WTC11 (cell line): ENCODE measurements around the gene C9orf72. TPM values are rescaled to one million over a fixed set of nuclear protein-coding genes. Genes with fewer than 3 reads are reported as not detected.

Experiments
- ATAC-seq: fragments of 200-7000 bp; cut with Tn5 transposase; 2 replicates; pipeline ENCODE4 v1.10.0; 2021; ENCODE audit warnings: mild to moderate bottlenecking, moderate library complexity
- CTCF ChIA-PET: fragments of 300-600 bp; sonication (Branson Sonifier 250); formaldehyde crosslinking; loops from one replicate; lab custom pipeline; 2021; ENCODE audit warnings: antibody characterized with exemption; lab: Charles Lee
- POLR2A ChIA-PET: fragments of 350-600 bp; sonication (Branson Sonifier 250); formaldehyde crosslinking; loops from one replicate; lab custom pipeline; 2021; ENCODE audit warnings: antibody characterized with exemption; lab: Charles Lee
- DNase-seq: peaks from one replicate; pipeline ENCODE4 v3.0.0; 2021; ENCODE audit warnings: low spot score
- H3K27ac Mint-ChIP-seq: 2 replicates; pipeline ENCODE4 v1.8.0; 2021; ENCODE audit warnings: mixed read lengths
- H3K27me3 Mint-ChIP-seq: 2 replicates; pipeline ENCODE4 v1.8.0; 2021; ENCODE audit warnings: low read depth, mild to moderate bottlenecking, moderate library complexity, mixed read lengths
- H3K36me3 Mint-ChIP-seq: 2 replicates; pipeline ENCODE4 v1.8.0; 2021; ENCODE audit warnings: mixed read lengths
- H3K4me1 Mint-ChIP-seq: 2 replicates; pipeline ENCODE4 v1.8.0; 2022; ENCODE audit warnings: mixed read lengths
- H3K4me3 Mint-ChIP-seq: 2 replicates; pipeline ENCODE4 v1.8.0; 2021; ENCODE audit warnings: mild to moderate bottlenecking, moderate library complexity, mixed read lengths
- H3K9me3 Mint-ChIP-seq: 2 replicates; pipeline ENCODE4 v1.8.0; 2021; ENCODE audit warnings: mixed read lengths
- ARID4B ChIP-seq: sonication (generic); formaldehyde crosslinking; IDR thresholded peaks from 2 replicates; pipeline ENCODE4 v1.8.0; 2023; ENCODE audit warnings: missing genetic modification reagents, mild to moderate bottlenecking, borderline replicate concordance
- E2F1 ChIP-seq: sonication (generic); formaldehyde crosslinking; IDR thresholded peaks from 2 replicates; pipeline ENCODE4 v1.8.0; 2022; ENCODE audit warnings: mild to moderate bottlenecking, missing genetic modification reagents
- ERG ChIP-seq: fragments of 250-450 bp; sonication (Bioruptor Pico); IDR thresholded peaks from 2 replicates; pipeline ENCODE4 v1.8.0; 2021; ENCODE audit warnings: mild to moderate bottlenecking
- GRHL2 ChIP-seq: fragments of 250-450 bp; sonication (Bioruptor Pico); IDR thresholded peaks from 2 replicates; pipeline ENCODE4 v1.8.0; 2022; ENCODE audit warnings: mild to moderate bottlenecking, moderate library complexity; ENCODE audit not compliant: insufficient replicate concordance, severe bottlenecking
- GTF2I ChIP-seq: fragments of 250-450 bp; sonication (Bioruptor Pico); conservative IDR thresholded peaks from 2 replicates; pipeline ENCODE4 v1.4.0; 2021; ENCODE audit warnings: mild to moderate bottlenecking
- IRF1 ChIP-seq: sonication (generic); formaldehyde crosslinking; IDR thresholded peaks from 2 replicates; pipeline ENCODE4 v1.8.0; 2023; ENCODE audit warnings: missing genetic modification reagents
- IRF2 ChIP-seq: sonication (generic); formaldehyde crosslinking; IDR thresholded peaks from 2 replicates; pipeline ENCODE4 v1.8.0; 2022; ENCODE audit warnings: low read depth, missing genetic modification reagents, borderline replicate concordance
- MYBL2 ChIP-seq: sonication (generic); formaldehyde crosslinking; IDR thresholded peaks from 2 replicates; pipeline ENCODE4 v1.8.1; 2023; ENCODE audit warnings: mild to moderate bottlenecking, moderate library complexity, missing genetic modification reagents
- OVOL2 ChIP-seq: fragments of 250-450 bp; sonication (Bioruptor Pico); IDR thresholded peaks from 2 replicates; pipeline ENCODE4 v1.9.0; 2021; ENCODE audit warnings: mild to moderate bottlenecking, borderline replicate concordance
- PRDM15 ChIP-seq: sonication (generic); formaldehyde crosslinking; IDR thresholded peaks from 2 replicates; pipeline ENCODE4 v1.8.0; 2022; ENCODE audit warnings: missing genetic modification reagents
- SMAD4 ChIP-seq: sonication (generic); formaldehyde crosslinking; IDR thresholded peaks from 2 replicates; pipeline ENCODE4 v1.8.0; 2022; ENCODE audit warnings: mild to moderate bottlenecking, missing genetic modification reagents
- TCF7 ChIP-seq: sonication (generic); formaldehyde crosslinking; IDR thresholded peaks from 2 replicates; pipeline ENCODE4 v1.8.0; 2022; ENCODE audit warnings: mild to moderate bottlenecking, low read depth, missing genetic modification reagents, moderate library complexity
- ZBTB43 ChIP-seq: sonication (generic); formaldehyde crosslinking; IDR thresholded peaks from 2 replicates; pipeline ENCODE4 v1.8.1; 2023; ENCODE audit warnings: mild to moderate bottlenecking, missing genetic modification reagents
- ZNF121 ChIP-seq: sonication (generic); formaldehyde crosslinking; IDR thresholded peaks from 2 replicates; pipeline ENCODE4 v1.8.0; 2023; ENCODE audit warnings: missing genetic modification reagents
- ZNF425 ChIP-seq: fragments of 250-450 bp; sonication (Bioruptor Pico); conservative IDR thresholded peaks from 2 replicates; pipeline ENCODE4 v1.9.0; 2021; ENCODE audit warnings: mild to moderate bottlenecking
- ZSCAN18 ChIP-seq: fragments of 250-450 bp; sonication (Bioruptor Pico); IDR thresholded peaks from 2 replicates; pipeline ENCODE4 v2.1.2; 2022; ENCODE audit warnings: mild to moderate bottlenecking, moderate library complexity
- total RNA-seq: library from RNA; stranded (reverse); gene quantifications from 3 replicates; pipeline ENCODE4 v1.2.3, GENCODE V29; 2021

C9orf72 gene
- total RNA-seq, 1 experiment from 2014 or later = 21.5 TPM

- no peak for TF ChIP-seq ERG (CRISPR knock-in tag)
- no peak for TF ChIP-seq OVOL2 (CRISPR knock-in tag)
- TF ChIP-seq TCF7 = no peak
- TF ChIP-seq PRDM15 (CRISPR knock-in tag) = no peak
- no peak overlapping the region for H3K27ac Mint-ChIP-seq
- ATAC-seq (no peak), DNase-seq (no peak)
- H3K4me1 Mint-ChIP-seq = no peaks in the 10 kb centered on the region
- H3K9me3 Mint-ChIP-seq = no peaks in the 10 kb centered on the region
- no peaks in the 10 kb centered on the region for H3K36me3 Mint-ChIP-seq
- POLR2A ChIA-PET = no interaction called here
- no peak overlapping the region for H3K4me3 Mint-ChIP-seq
- CTCF ChIA-PET = no interaction called here
- H3K27me3 Mint-ChIP-seq = no peaks in the 10 kb centered on the region
Measured at GRCh38 chr9:27590651-27591050, 17.4 kb upstream of the C9orf72 start.

- Mint-ChIP-seq H3K4me1 (no peaks in the 10 kb centered on the region), H3K36me3 (no peaks in the 10 kb centered on the region), H3K27ac (no peak overlapping the region), H3K27me3 (no peaks in the 10 kb centered on the region), H3K4me3 (no peak overlapping the region), H3K9me3 (no peaks in the 10 kb centered on the region)
- CTCF ChIA-PET = no interaction called here
- TF ChIP-seq MYBL2 (CRISPR knock-in tag) = no peak
- TF ChIP-seq ARID4B (CRISPR knock-in tag) = no peak
- no peak for TF ChIP-seq ZNF425
- no peak for TF ChIP-seq GTF2I (CRISPR knock-in tag)
- no peak for TF ChIP-seq IRF1
- no peak for TF ChIP-seq ZNF121
- no peak for TF ChIP-seq GRHL2 (CRISPR knock-in tag)
- no peak for TF ChIP-seq ZSCAN18 (CRISPR knock-in tag)
- TF ChIP-seq IRF2 = no peak
- no peak for TF ChIP-seq SMAD4 (CRISPR knock-in tag)
- TF ChIP-seq E2F1 (CRISPR knock-in tag) = no peak
- TF ChIP-seq ZBTB43 = no peak
- no peak for ATAC-seq
- POLR2A ChIA-PET = no interaction called here
- no peak for DNase-seq
Measured at GRCh38 chr9:27589462-27589861, 16.2 kb upstream of the C9orf72 start.
